NCI-H345 treated with DMSO at 0.1 percent for 48 hours (cell line): ENCODE measurements around the gene ZBTB7C.
"Not testable (repeated sequence)": the region's sequence is repeated elsewhere in the genome, so short reads cannot be mapped to it uniquely, and the experiment has no call there.

Experiments
- DNase-seq: peaks from one replicate; lab custom pipeline; 2025; ENCODE audit not compliant: unreplicated experiment; lab: John Stamatoyannopoulos, UW

ZBTB7C gene

DNA sequence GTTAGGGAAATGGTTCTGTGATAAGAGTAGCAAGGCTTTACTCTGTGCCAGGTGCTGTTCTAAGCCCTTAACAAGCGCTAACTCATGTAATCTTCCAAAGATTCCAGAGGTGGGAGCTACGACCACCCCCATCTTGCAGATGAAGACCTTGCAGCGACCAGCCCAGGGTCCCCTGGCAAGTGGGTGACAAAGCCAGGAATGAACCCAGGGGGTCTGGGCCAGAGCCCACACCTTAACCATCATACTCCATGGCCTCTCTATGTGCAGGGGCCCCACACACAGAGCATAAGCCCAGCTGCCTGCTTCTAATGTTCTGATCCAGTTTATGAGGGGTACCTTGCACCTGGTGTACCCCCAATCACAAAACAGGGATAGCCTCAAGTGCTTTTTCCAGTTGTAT is 105.3 kb downstream of the ZBTB7C start:
- no peak for DNase-seq

- DNase-seq: no peak
Measured at GRCh38 chr18:48302736-48303135, 106.4 kb downstream of the ZBTB7C start.

- no peak for DNase-seq
Measured at GRCh38 chr18:48300463-48300961, 108.7 kb downstream of the ZBTB7C start.

DNA sequence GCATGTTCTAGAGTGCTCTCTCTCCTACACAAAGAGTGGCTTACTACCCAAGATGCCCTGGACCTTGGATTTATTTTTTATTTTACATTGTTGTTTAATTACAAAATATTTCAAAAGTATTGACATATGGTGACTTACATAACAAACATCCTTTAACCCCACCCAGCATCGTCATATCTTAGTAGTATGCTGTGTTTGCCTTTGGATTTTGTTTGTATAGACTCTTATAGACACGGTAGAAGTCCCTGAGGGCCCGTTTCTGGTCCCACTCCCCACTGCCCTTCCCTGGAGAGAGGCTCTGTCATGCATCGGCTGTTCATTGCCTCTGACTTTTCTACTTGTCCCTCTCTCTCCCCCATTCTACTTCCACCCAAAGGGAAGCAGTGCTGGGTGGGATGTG is 112.0 kb downstream of the ZBTB7C start:
- DNase-seq: peak; percentile 52

- DNase-seq: no peak
Measured at GRCh38 chr18:48296581-48296980, 112.6 kb downstream of the ZBTB7C start.

DNA sequence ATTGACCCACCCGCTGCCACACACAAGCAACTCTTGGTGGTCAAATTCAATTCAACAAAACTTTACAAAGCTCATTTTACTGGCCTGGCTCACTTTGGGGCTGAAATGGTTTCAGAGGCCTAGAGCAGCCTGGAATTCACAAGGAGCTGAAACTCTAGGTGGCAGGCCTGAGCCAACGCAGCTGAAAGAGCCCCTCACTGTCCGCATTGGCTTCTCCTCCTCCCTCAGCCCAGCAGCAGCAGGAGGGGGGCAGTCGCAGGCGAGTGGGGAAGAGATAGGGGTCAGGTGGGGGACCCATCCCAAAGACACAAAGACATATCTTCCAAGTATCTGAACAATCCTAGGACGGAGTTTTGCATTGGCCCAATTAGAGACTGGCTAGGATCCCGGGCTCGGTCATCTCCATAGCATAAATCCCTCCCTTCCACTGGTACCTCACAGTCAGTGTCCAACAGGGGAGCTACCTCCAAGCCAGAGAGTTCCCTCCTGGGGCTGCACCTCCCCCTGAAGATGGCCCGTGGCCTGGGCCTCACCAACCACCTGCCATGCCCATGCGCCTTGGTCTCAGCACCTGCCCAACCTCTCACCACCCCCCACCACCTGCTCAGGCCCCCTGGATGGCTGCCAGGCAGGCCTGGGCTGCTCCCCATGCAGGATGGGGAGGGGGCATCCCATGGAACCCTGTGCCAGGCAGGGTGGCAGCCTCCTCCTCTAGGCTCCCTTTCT is 113.4 kb downstream of the ZBTB7C start:
- no peak for DNase-seq

DNA sequence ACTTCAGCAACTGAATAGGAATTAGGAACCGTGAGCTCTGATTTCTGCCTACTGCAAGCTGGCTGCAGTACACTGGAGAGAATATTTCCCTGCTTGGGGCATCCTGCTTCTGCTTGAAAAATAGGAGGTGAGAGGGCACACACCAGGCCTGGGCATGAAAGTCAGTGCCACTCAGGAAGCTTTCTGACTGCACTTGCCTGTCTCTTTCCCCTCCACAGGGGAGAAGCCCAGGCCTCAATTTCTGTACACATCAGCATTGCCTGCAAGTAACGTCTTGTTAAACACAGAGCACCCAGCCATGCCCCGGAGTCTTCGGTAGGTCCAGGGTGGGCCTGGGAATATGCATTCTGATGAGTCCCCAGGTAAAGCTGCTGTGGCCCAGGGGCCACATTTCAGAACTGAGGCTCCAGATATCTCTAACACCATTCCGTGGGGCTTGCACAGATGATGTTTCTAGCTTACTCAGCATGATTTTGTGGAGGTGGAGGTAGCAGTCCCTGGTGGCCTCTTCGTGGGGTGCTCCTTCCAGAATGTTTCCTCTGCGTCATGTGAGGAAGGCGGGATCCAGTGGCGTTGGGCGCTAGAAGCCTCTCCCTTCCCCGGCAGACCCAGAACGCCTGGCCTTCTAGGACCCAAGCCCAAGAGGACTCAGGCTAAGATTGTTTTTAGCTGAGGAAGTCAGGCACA is 114.1 kb downstream of the ZBTB7C start:
- DNase-seq: no peak

DNA sequence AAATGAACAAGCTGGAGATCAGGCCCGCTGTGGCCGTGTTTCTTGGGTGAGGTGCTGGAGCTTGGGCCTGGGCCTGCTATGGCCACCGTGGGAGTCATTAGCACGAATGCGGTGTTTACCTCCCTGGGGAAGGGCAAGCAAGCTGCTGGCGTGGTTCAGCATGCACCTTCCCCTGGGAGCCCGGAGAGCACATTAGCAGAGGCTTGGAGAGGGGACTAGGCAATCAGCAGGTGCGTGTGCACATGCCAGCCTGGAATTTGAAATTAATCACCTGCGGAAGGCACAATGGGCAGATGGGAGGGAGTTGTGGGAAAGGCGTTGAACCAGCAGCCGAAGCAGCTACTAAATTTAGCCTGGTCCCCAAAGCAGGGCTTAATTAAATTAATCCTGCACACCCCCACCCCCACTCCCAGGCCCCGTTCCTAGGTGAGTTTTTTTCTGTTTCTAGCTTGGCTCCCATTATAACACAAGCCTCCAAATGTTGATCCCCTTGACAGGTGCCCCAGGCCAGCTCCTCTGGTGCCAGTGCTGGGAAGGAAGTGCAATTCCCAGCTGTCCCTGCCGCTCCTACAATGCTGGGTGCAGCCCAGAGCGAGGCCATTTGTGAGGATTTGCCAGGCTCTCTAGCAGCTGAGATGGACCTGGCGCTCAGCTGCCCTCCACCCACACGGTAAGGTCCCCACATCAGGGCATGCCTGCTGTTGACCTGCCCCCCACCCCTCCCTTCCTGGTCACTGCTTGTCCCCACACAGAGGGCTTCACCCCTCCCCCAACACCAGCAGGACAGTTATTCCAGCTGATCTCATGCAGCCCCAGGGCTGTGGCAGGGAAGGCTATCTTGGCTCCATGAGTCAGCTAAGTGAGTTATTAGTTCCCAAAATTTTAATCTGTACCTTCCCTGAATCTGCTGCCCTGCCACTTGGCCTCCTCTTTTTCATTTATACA is 115.0 kb downstream of the ZBTB7C start:
- peak; percentile 97 for DNase-seq

DNA sequence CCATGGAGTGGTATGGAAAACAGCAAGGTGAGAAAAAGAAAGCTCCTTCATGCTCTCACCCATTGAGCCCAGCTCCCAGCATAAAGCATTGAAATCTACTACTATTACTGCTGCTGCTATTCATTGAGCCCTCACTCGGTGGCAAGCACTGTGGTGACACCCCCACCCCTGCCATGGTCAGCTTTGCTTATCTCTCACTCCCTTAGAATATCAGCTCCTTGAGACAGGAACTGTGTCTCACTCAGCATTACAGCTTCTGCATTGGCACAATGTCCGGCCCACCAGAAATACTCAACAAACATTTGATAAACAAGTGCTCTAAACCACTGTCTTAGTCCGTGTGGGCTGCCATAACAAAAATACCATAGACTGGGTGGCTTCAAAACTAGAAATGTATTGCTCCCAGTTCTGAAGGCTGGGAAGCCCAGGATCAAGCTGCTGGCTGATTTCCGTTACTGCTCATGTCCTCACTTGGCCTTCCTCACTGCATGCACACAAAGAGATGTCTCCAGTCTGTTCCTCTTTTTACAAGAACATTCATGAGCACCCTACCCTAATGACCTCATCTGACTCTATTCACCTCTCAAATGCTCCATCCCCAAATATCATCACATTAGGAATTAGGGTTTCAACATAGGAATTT is 116.3 kb downstream of the ZBTB7C start:
- DNase-seq: no peak

DNA sequence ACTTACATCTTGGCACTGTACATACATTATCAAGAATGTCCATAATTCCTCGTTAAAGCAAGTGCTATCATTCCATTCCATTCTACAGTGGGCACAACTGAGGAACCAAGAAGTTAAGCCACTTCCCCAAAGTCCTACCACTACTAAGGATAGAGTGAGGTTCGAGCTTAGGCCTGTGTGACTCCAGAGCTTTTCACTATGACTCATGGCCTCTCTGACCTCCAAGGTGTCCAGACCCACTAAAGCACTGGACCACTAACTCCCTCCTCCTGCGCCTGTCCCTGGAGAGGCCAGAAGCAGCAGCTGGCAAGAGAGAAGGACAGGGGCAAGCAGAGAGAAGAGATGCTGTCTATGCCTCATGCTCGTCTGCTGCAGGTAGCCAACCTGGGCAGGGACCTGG is 117.0 kb downstream of the ZBTB7C start:
- DNase-seq: no peak

DNA sequence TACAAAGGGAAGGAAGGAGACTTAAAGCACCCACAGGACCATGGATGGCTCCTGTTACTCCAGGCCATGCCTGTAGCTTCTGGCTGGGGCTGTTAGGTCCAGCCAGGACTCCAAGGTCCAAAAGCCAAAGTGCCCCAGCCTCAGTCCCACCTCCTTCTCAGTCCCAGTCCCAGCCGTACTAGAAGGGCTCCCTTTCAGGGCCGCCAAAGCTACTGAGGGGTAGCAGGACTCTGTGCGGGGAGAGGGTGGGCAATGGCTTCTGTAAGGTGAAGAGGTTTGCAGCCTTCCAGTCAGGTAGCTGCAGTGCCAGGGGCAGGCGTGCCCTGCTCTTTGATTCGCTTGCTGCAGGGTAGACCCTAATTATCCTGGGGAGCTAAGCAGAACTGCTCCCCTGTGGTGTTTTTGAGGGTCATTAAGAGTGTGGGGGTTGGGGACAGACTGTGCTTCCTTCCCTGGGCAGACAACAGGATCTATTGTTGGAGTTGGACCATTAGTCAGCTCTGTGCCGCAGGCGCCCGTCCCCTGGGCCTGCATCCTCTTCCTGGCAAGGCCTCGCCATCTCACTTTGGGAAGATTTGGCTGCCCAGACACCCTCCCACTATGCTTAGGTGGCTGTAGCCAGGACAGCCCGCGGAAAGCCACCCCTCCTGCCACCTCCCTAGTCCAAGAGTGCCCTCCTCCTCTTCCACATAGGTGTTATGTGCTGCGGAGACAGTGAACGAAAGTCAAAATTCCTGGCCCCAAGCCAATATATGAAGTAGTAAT is 118.8 kb downstream of the ZBTB7C start:
- peak; percentile 94 for DNase-seq

- no peak for DNase-seq
Measured at GRCh38 chr18:48284743-48285142, 124.4 kb downstream of the ZBTB7C start.

GRCh38 chr18:48284011-48284410 is 125.2 kb downstream of the ZBTB7C start:
- DNase-seq: not testable (repeated sequence)

DNA sequence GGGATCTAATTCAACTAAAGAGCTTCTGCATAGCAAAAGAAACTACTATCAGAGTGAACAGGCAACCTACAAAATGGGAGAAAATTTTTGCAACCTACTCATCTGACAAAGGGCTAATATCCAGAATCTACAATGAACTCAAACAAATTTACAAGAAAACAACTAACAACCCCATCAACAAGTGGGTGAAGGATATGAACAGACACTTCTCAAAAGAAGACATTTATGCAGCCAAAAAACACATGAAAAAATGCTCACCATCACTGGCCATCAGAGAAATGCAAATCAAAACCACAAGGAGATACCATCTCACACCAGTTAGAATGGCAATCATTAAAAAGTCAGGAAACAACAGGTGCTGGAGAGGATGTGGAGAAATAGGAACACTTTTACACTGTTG is 127.7 kb downstream of the ZBTB7C start:
- DNase-seq: not testable (repeated sequence)

GRCh38 chr18:48279312-48279711 is 129.9 kb downstream of the ZBTB7C start:
- no peak for DNase-seq

- no peak for DNase-seq
Measured at GRCh38 chr18:48278081-48278480, 131.1 kb downstream of the ZBTB7C start.

- peak; percentile 16 for DNase-seq
Measured at GRCh38 chr18:48274301-48274700, 134.9 kb downstream of the ZBTB7C start.

DNA sequence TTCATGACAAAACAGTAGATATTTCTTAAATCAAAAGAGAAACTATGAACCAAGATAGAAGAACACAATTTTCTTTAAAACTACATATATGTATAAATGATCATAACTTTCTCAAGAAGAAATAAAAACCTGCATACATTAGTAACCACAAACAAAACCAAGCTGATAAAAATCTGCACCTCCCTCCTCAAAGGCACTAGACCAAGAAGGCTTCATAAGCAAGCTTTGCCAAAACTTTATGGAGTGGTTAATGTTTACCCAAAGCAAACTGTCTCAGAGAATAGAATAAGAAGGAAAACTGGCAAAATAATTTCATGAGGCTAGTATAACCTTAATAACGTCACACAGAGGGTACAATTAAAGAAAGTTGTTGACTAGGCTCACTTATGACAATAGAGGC is 138.3 kb downstream of the ZBTB7C start:
- DNase-seq: no peak

DNA sequence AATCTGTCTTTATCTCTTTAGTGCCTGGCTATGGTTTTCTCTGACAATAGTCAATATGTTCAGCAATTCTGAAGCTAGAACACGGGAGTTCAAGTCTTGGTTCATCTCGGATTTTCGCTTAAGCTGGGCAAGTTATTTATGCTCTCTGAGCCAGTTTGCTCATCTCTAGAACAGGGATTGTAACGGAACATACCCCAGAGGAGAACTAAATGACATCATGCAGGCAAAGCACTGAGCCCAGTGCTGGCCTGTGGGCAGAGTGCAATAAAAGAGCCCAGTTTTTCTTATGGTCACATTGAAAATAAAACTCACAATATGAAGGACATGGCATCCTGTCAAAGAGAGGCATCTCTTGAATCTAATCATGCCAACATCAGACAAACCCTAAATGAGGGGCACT is 143.9 kb downstream of the ZBTB7C start:
- DNase-seq: no peak
